HL-60 (cell line): ENCODE measurements around the gene RIC8A.
A peak's percentile ranks its signal among the peaks of the same experiment; 100 is the strongest.

Source experiments
- DNase-seq, 2 experiments: peaks; one replicate each; pipeline ENCODE4 v3.0.0-alpha.2; 2010 to 2020; ENCODE audit warnings: low read depth in 1 of 2, low spot score in 1 of 2
- H3K27ac ChIP-seq: fragments of 250-450 bp; sonication (Bioruptor Pico); replicated peaks from 2 replicates; pipeline ENCODE4 v1.5.1; 2020; ENCODE audit warnings: mild to moderate bottlenecking, moderate library complexity
- H3K27me3 ChIP-seq: fragments of 250-450 bp; sonication (Bioruptor Pico); 2 replicates; pipeline ENCODE4 v1.5.1; 2021; ENCODE audit warnings: mild to moderate bottlenecking, moderate library complexity; ENCODE audit not compliant: insufficient read depth, poor library complexity, severe bottlenecking
- H3K4me3 ChIP-seq: replicated peaks from 2 replicates; pipeline ENCODE4 v1.5.1; 2011; ENCODE audit warnings: mild to moderate bottlenecking, control low read depth, low read length; ENCODE audit not compliant: insufficient read depth
- GABPA ChIP-seq: IDR thresholded peaks from 2 replicates; pipeline ENCODE4 v1.6.1; 2012; ENCODE audit warnings: low read depth
- POLR2AphosphoS5 ChIP-seq: IDR thresholded peaks from 2 replicates; pipeline ENCODE4 v1.6.1; 2012; ENCODE audit warnings: low read depth
- SPI1 ChIP-seq: IDR thresholded peaks from 2 replicates; pipeline ENCODE4 v1.6.1; 2012; ENCODE audit warnings: low read depth, mild to moderate bottlenecking, borderline replicate concordance
- TF ChIP-seq, protein P1 (sequence below): IDR thresholded peaks from one replicate; pipeline ENCODE4 v1.5.1; 2011; ENCODE audit warnings: low read length, control low read depth, inconsistent platforms; ENCODE audit not compliant: insufficient read depth
- TF ChIP-seq, protein P2 (sequence below): IDR thresholded peaks from 2 replicates; pipeline ENCODE4 v1.6.1; 2012; ENCODE audit warnings: low read depth; ENCODE audit not compliant: insufficient replicate concordance

The RIC8A gene

DNA sequence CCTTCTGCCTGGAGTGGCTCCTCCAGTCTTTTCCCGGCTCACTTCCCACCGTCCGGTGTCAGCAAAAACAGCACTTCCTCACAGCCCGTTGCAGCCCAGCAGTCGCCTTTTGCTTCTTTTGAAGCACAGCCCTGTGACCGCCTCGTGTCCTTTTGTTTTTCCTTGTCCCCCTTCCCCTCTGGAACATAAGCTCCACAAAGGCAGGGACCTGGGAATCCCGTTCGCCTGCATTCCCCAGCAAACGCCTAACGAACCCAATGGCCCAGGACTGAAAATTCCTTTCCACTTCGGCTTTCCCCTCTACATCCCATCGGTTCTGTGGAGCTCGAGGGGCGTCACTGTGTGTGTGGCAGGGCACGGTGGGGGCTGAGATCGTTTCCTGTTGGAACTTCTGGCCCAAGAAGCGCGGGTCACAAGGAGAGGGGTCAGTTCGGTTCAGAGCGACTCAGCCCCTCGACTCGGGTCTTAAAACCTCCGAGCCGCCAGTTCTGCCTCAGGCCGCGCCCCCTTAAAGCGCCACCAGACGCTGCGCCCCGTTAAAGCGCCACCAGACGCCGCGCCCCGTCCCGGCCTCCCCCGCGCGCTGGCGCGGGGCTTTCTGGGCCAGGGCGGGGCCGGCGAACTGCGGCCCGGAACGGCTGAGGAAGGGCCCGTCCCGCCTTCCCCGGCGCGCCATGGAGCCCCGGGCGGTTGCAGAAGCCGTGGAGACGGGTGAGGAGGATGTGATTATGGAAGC is 841 bp downstream of the RIC8A start:
- peak; percentile 76; the same call in 1 of the 2 replicates for TF ChIP-seq SPI1
- TF ChIP-seq POLR2AphosphoS5, result peak; percentile 29
- TF ChIP-seq, protein P1, sequence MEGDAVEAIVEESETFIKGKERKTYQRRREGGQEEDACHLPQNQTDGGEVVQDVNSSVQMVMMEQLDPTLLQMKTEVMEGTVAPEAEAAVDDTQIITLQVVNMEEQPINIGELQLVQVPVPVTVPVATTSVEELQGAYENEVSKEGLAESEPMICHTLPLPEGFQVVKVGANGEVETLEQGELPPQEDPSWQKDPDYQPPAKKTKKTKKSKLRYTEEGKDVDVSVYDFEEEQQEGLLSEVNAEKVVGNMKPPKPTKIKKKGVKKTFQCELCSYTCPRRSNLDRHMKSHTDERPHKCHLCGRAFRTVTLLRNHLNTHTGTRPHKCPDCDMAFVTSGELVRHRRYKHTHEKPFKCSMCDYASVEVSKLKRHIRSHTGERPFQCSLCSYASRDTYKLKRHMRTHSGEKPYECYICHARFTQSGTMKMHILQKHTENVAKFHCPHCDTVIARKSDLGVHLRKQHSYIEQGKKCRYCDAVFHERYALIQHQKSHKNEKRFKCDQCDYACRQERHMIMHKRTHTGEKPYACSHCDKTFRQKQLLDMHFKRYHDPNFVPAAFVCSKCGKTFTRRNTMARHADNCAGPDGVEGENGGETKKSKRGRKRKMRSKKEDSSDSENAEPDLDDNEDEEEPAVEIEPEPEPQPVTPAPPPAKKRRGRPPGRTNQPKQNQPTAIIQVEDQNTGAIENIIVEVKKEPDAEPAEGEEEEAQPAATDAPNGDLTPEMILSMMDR, result no peak
- TF ChIP-seq, protein P2, sequence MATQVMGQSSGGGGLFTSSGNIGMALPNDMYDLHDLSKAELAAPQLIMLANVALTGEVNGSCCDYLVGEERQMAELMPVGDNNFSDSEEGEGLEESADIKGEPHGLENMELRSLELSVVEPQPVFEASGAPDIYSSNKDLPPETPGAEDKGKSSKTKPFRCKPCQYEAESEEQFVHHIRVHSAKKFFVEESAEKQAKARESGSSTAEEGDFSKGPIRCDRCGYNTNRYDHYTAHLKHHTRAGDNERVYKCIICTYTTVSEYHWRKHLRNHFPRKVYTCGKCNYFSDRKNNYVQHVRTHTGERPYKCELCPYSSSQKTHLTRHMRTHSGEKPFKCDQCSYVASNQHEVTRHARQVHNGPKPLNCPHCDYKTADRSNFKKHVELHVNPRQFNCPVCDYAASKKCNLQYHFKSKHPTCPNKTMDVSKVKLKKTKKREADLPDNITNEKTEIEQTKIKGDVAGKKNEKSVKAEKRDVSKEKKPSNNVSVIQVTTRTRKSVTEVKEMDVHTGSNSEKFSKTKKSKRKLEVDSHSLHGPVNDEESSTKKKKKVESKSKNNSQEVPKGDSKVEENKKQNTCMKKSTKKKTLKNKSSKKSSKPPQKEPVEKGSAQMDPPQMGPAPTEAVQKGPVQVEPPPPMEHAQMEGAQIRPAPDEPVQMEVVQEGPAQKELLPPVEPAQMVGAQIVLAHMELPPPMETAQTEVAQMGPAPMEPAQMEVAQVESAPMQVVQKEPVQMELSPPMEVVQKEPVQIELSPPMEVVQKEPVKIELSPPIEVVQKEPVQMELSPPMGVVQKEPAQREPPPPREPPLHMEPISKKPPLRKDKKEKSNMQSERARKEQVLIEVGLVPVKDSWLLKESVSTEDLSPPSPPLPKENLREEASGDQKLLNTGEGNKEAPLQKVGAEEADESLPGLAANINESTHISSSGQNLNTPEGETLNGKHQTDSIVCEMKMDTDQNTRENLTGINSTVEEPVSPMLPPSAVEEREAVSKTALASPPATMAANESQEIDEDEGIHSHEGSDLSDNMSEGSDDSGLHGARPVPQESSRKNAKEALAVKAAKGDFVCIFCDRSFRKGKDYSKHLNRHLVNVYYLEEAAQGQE, result peak; percentile 14
- no peak for TF ChIP-seq GABPA
- Histone ChIP-seq H3K27ac (peak overlapping the region; percentile 99), H3K27me3 (no peaks in the 10 kb centered on the region), H3K4me3 (peak overlapping the region; percentile 86)
- peak; percentile 69 to 76 for DNase-seq

DNA sequence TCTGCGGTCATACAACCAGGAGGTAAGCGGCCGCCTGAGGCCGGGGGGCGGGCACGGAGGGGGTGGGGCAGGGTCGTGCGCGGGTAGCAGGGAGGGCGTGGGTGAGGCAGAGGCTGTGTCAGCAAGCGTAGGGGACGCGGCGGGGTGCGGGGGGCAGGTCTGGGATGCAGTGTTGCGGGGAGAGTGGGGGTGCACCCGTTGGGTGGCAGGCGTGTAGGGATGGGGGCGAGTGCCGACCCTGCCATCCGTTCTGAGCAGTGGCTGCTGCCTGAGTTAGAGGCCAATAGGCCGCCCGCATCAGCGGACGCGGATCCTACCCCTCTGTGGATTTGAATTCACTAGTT is 1.4 kb downstream of the RIC8A start:
- TF ChIP-seq, protein P1, result no peak
- no peak for TF ChIP-seq POLR2AphosphoS5
- TF ChIP-seq SPI1, result no peak
- TF ChIP-seq GABPA, result no peak
- TF ChIP-seq, protein P2, result no peak
- H3K27ac ChIP-seq, result peak overlapping the region; percentile 99
- H3K27me3 ChIP-seq, result no peaks in the 10 kb centered on the region
- peak overlapping the region; percentile 86 for H3K4me3 ChIP-seq
- no peak for DNase-seq

DNA sequence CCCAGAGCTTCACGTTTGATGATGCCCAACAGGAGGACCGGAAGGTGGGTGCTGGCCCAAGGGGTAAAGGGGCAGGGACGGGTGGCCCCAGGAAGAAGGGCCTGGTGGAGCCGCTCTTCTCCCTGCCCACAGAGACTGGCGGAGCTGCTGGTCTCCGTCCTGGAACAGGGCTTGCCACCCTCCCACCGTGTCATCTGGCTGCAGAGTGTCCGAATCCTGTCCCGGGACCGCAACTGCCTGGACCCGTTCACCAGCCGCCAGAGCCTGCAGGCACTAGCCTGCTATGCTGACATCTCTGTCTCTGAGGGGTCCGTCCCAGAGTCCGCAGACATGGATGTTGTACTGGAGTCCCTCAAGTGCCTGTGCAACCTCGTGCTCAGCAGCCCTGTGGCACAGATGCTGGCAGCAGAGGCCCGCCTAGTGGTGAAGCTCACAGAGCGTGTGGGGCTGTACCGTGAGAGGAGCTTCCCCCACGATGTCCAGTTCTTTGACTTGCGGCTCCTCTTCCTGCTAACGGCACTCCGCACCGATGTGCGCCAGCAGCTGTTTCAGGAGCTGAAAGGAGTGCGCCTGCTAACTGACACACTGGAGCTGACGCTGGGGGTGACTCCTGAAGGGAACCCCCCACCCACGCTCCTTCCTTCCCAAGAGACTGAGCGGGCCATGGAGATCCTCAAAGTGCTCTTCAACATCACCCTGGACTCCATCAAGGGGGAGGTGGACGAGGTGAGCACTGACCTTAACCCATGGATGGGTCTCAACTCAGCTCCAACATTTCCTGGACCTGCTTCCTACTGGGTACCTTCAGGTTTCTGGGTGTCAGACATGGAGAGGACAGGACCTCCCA is 2.0 kb downstream of the RIC8A start:
- Histone ChIP-seq H3K27me3 (no peaks in the 10 kb centered on the region), H3K27ac (peak overlapping the region; percentile 99)
- peak in 1 of 2 experiments; percentile 37 for DNase-seq

More for the DNA sequence above, 2.0 kb downstream of the RIC8A start:
- no peak for TF ChIP-seq SPI1
- no peak for TF ChIP-seq POLR2AphosphoS5
- TF ChIP-seq, protein P1, result no peak
- TF ChIP-seq, protein P2, result no peak
- TF ChIP-seq GABPA, result no peak
- peak overlapping the region; percentile 86 for H3K4me3 ChIP-seq
